H9 (cell line): ENCODE data around the gene EID1. TPM values are rescaled to one million over a fixed set of nuclear protein-coding genes. Genes with fewer than 3 reads are reported as not detected.

Experiments used
- DNase-seq: peaks from one replicate; pipeline ENCODE4 v3.0.0-alpha.2; 2017
- H2AFZ ChIP-seq: one replicate; pipeline ENCODE4 v1.6.1; 2013; ENCODE audit warnings: mild to moderate bottlenecking, low read length, control low read depth, moderate library complexity
- H2AK5ac ChIP-seq: 2 replicates; pipeline ENCODE4 v1.6.1; 2013; ENCODE audit warnings: low read length, control low read depth, mixed read lengths; ENCODE audit not compliant: insufficient read length
- H2BK120ac ChIP-seq: one replicate; pipeline ENCODE4 v1.6.1; 2013; ENCODE audit warnings: low read depth, mild to moderate bottlenecking, low read length, control low read depth, inconsistent platforms; ENCODE audit not compliant: poor library complexity, severe bottlenecking
- H2BK12ac ChIP-seq: 2 replicates; pipeline ENCODE4 v1.6.1; 2013; ENCODE audit warnings: low read length, control low read depth, mixed read lengths, low read depth; ENCODE audit not compliant: insufficient read length
- H2BK15ac ChIP-seq: 2 replicates; pipeline ENCODE4 v1.6.1; 2013; ENCODE audit warnings: low read depth, low read length, control low read depth
- H2BK20ac ChIP-seq: one replicate; pipeline ENCODE4 v1.6.1; 2013; ENCODE audit warnings: low read depth, mild to moderate bottlenecking, low read length, control low read depth, inconsistent platforms; ENCODE audit not compliant: poor library complexity, severe bottlenecking
- H2BK5ac ChIP-seq: 2 replicates; pipeline ENCODE4 v1.6.1; 2013; ENCODE audit warnings: low read length, control low read depth, mixed read lengths; ENCODE audit not compliant: insufficient read length
- H3K14ac ChIP-seq: 2 replicates; pipeline ENCODE4 v1.6.1; 2013; ENCODE audit warnings: low read length, control low read depth; ENCODE audit not compliant: insufficient read depth
- H3K18ac ChIP-seq: 2 replicates; pipeline ENCODE4 v1.6.1; 2013; ENCODE audit warnings: low read depth, mild to moderate bottlenecking, mixed read lengths, low read length, control low read depth; ENCODE audit not compliant: insufficient read length
- H3K23ac ChIP-seq: 2 replicates; pipeline ENCODE4 v1.6.1; 2013; ENCODE audit warnings: low read length, control low read depth, mixed read lengths, low read depth; ENCODE audit not compliant: insufficient read length
- H3K23me2 ChIP-seq: 2 replicates; pipeline ENCODE4 v1.6.1; 2013; ENCODE audit warnings: low read depth, mild to moderate bottlenecking, mixed read lengths, low read length, control low read depth; ENCODE audit not compliant: insufficient read length, poor library complexity, severe bottlenecking
- H3K27ac ChIP-seq: 2 replicates; pipeline ENCODE4 v1.5.1; 2013; ENCODE audit warnings: low read length, control low read depth, mixed read lengths, low read depth; ENCODE audit not compliant: insufficient read length
- H3K27me3 ChIP-seq: 2 replicates; pipeline ENCODE4 v1.6.1; 2013; ENCODE audit warnings: low read length, control low read depth, inconsistent platforms; ENCODE audit not compliant: insufficient read depth
- H3K4ac ChIP-seq: 2 replicates; pipeline ENCODE4 v1.6.1; 2013; ENCODE audit warnings: low read depth, mild to moderate bottlenecking, control low read depth, inconsistent platforms, low read length, moderate library complexity
- H3K4me1 ChIP-seq: 2 replicates; pipeline ENCODE4 v1.6.1; 2013; ENCODE audit warnings: low read length, control low read depth, inconsistent platforms; ENCODE audit not compliant: insufficient read depth
- H3K4me2 ChIP-seq: 2 replicates; pipeline ENCODE4 v1.6.1; 2013; ENCODE audit warnings: low read length, control low read depth, mixed read lengths; ENCODE audit not compliant: insufficient read length, insufficient read depth
- H3K56ac ChIP-seq: 2 replicates; pipeline ENCODE4 v1.6.1; 2013; ENCODE audit warnings: low read depth, mild to moderate bottlenecking, mixed read lengths, low read length, control low read depth; ENCODE audit not compliant: insufficient read length
- H3K79me1 ChIP-seq: 2 replicates; pipeline ENCODE4 v1.6.1; 2013; ENCODE audit warnings: low read depth, mild to moderate bottlenecking, moderate library complexity, low read length, control low read depth, inconsistent platforms; ENCODE audit not compliant: insufficient read depth, poor library complexity, severe bottlenecking
- H3K79me2 ChIP-seq: 2 replicates; pipeline ENCODE4 v1.6.1; 2013; ENCODE audit warnings: low read length, control low read depth, inconsistent platforms; ENCODE audit not compliant: insufficient read depth
- H3K9ac ChIP-seq: 2 replicates; pipeline ENCODE4 v1.6.1; 2013; ENCODE audit warnings: low read length, control low read depth, mixed read lengths; ENCODE audit not compliant: insufficient read length; ENCODE audit errors: extremely low read depth
- H3K9me3 ChIP-seq: one replicate; pipeline ENCODE4 v1.6.1; 2013; ENCODE audit warnings: low read depth, low read length, inconsistent platforms; ENCODE audit not compliant: control insufficient read depth
- H3T11ph ChIP-seq: one replicate; pipeline ENCODE4 v1.6.1; 2013; ENCODE audit warnings: mild to moderate bottlenecking, low read length, control low read depth, inconsistent platforms
- H4K20me1 ChIP-seq: one replicate; pipeline ENCODE4 v1.6.1; 2013; ENCODE audit not compliant: control insufficient read depth, insufficient read length, insufficient read depth
- H4K5ac ChIP-seq: 2 replicates; pipeline ENCODE4 v1.6.1; 2013; ENCODE audit warnings: low read depth, mild to moderate bottlenecking, mixed read lengths, low read length, control low read depth; ENCODE audit not compliant: insufficient read length
- H4K8ac ChIP-seq: replicated peaks from 2 replicates; pipeline ENCODE4 v1.6.1; 2013; ENCODE audit warnings: low read length, control low read depth, mixed read lengths, low read depth; ENCODE audit not compliant: insufficient read length
- H4K91ac ChIP-seq: 2 replicates; pipeline ENCODE4 v1.6.1; 2013; ENCODE audit warnings: low read depth, mild to moderate bottlenecking, moderate library complexity, mixed read lengths, low read length, control low read depth; ENCODE audit not compliant: insufficient read length
- H3K27ac Mint-ChIP-seq, 3 experiments: 2 replicates in 2 of 3; 3 replicates in 1 of 3; pipeline ENCODE4 v1.8.0; 2020 to 2021; ENCODE audit warnings: mixed read lengths in 3 of 3, mild to moderate bottlenecking in 1 of 3, moderate library complexity in 1 of 3
- H3K27me3 Mint-ChIP-seq: 2 replicates; pipeline ENCODE4 v1.8.0; 2021; ENCODE audit warnings: low read depth, mild to moderate bottlenecking, moderate library complexity, mixed read lengths
- H3K36me3 Mint-ChIP-seq, 3 experiments: 2 replicates in 2 of 3; 3 replicates in 1 of 3; pipeline ENCODE4 v1.8.0; 2020 to 2021; ENCODE audit warnings: low read depth in 3 of 3, mixed read lengths in 3 of 3; ENCODE audit not compliant: insufficient read depth in 1 of 3
- H3K4me1 Mint-ChIP-seq, 2 experiments: 2 replicates each; pipeline ENCODE4 v1.8.0; 2020; ENCODE audit warnings: mixed read lengths in 2 of 2
- H3K4me3 Mint-ChIP-seq, 2 experiments: 2 replicates in 1 of 2; 3 replicates in 1 of 2; pipeline ENCODE4 v1.8.0; 2020 to 2021; ENCODE audit warnings: mild to moderate bottlenecking in 2 of 2, mixed read lengths in 2 of 2, moderate library complexity in 1 of 2
- H3K9me3 Mint-ChIP-seq, 2 experiments: 2 replicates in 1 of 2; 3 replicates in 1 of 2; pipeline ENCODE4 v1.8.0; 2020; ENCODE audit warnings: mild to moderate bottlenecking in 2 of 2, mixed read lengths in 2 of 2, moderate library complexity in 1 of 2
- WGBS: extraction: QIAGEN DNeasy Blood & Tissue Kit; methylation state at CpG from one replicate; pipeline ENCODE4 v1.1.7; 2013; ENCODE audit warnings: missing lambda C conversion rate, low lambda C conversion rate, mixed read lengths; ENCODE audit not compliant: insufficient read length; ENCODE audit errors: extremely low coverage; 5-methylcytosine and 5-hydroxymethylcytosine counted together
- total RNA-seq: library from RNA; stranded (reverse); gene quantifications from 2 replicates; pipeline ENCODE4 v1.2.1, GENCODE V29; 2021
- TF ChIP-seq, protein P1 (sequence below): fragments of 200-600 bp; sonication (generic); conservative IDR thresholded peaks from 3 replicates; pipeline ENCODE4 v1.8.0; 2021; ENCODE audit warnings: antibody characterized with exemption, mild to moderate bottlenecking

EID1 gene
- total RNA-seq, 1 experiment from 2014 or later, result 113 TPM

DNA sequence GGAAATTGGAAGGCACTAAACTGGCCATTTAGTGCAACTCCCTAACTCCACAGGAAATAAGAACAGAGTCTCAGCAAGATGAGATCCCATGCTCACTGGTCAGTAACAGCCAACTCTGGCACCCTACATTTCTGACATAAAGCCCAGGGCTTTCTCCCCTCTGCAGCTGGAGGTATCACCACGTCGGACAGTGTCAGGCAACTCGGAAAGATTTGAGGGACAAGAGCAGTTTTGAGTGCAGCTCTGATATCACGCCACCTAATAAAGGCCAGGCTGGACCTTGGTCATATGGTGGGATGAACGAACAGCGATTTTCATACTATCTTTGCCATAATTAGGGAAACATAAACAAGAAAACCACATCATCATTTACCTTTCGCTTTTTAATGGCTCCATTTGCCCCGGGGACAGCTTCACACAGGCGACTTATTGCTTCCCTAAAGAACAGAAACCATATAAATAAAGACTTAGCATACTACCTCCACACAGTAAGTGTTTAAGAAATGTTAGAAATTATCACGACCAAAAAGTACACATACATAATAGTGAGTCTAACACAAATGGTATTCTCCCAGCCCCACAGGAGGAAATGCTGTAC is 12.5 kb downstream of the EID1 start:
- H2BK5ac ChIP-seq, result no peak overlapping the region
- no peak overlapping the region for H2BK15ac ChIP-seq
- no peak overlapping the region for H3K14ac ChIP-seq
- no peaks in the 10 kb centered on the region for H3K27me3 Mint-ChIP-seq
- H2AFZ ChIP-seq, result no peak overlapping the region
- H3K4ac ChIP-seq, result no peak overlapping the region
- no peak overlapping the region for H4K5ac ChIP-seq
- no peaks in the 10 kb centered on the region for H3K36me3 Mint-ChIP-seq
- no peaks in the 10 kb centered on the region for H3K9me3 Mint-ChIP-seq
- no peak overlapping the region for H3K4me3 Mint-ChIP-seq
- no peak overlapping the region for H4K91ac ChIP-seq
- H3K18ac ChIP-seq, result no peak overlapping the region
- peak overlapping the region in 1 of 3 experiments; percentile 76; a peak in 1 of 7 replicates for H3K27ac Mint-ChIP-seq
- H2BK12ac ChIP-seq, result no peak overlapping the region
- H3K79me2 ChIP-seq, result no peaks in the 10 kb centered on the region
- TF ChIP-seq, protein P1, sequence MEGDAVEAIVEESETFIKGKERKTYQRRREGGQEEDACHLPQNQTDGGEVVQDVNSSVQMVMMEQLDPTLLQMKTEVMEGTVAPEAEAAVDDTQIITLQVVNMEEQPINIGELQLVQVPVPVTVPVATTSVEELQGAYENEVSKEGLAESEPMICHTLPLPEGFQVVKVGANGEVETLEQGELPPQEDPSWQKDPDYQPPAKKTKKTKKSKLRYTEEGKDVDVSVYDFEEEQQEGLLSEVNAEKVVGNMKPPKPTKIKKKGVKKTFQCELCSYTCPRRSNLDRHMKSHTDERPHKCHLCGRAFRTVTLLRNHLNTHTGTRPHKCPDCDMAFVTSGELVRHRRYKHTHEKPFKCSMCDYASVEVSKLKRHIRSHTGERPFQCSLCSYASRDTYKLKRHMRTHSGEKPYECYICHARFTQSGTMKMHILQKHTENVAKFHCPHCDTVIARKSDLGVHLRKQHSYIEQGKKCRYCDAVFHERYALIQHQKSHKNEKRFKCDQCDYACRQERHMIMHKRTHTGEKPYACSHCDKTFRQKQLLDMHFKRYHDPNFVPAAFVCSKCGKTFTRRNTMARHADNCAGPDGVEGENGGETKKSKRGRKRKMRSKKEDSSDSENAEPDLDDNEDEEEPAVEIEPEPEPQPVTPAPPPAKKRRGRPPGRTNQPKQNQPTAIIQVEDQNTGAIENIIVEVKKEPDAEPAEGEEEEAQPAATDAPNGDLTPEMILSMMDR, result no peak
- H3K9me3 ChIP-seq, result no peaks in the 10 kb centered on the region
- no peaks in the 10 kb centered on the region for H3K27me3 ChIP-seq
- no peak overlapping the region for H3K56ac ChIP-seq
- no peak overlapping the region for H3K4me2 ChIP-seq
- H2BK20ac ChIP-seq, result no peak overlapping the region
- no peak for DNase-seq
- H3K4me1 Mint-ChIP-seq, result 0 out of 4 replicates have a peak, but pooled peaks cover 0 to 2% of the 10 kb centered on the region in 2 experiments
- H3K79me1 ChIP-seq, result no peaks in the 10 kb centered on the region
- H2BK120ac ChIP-seq, result no peak overlapping the region
- WGBS, result no CpG with 5 or more reads among the region's 10 CpGs
- no peak overlapping the region for H2AK5ac ChIP-seq
- no peak overlapping the region for H3K27ac ChIP-seq
- H3K9ac ChIP-seq, result no peak overlapping the region
- no peaks in the 10 kb centered on the region for H3K23me2 ChIP-seq
- no peaks in the 10 kb centered on the region for H3K4me1 ChIP-seq
- no peak overlapping the region for H4K8ac ChIP-seq
- H3K23ac ChIP-seq, result no peak overlapping the region
- H3T11ph ChIP-seq, result no peak overlapping the region
- no peaks in the 10 kb centered on the region for H4K20me1 ChIP-seq
